Islet of Langerhans (tissue), 1 donor: ENCODE measurements around the gene SAGE1.
"Not testable (repeated sequence)": the region's sequence is repeated elsewhere in the genome, so short reads cannot be mapped to it uniquely, and the experiment has no call there.

ENCODE experiments used
- FAIRE-seq: peaks from one replicate; lab custom pipeline; 2011; peaks lifted over from hg19 to GRCh38; lab: Jason Lieb, UNC

SAGE1 gene

GRCh38 chrX:135893294-135893817 is at the start of gene SAGE1, which contains the start of gene CT45A10:
Gene SAGE1 (plus strand): TSS chrX:135893716. CDS start chrX:135896243, 2,527 bp downstream.
Gene CT45A10 (minus strand): TSS chrX:135893444. CDS start chrX:135885344, 8,100 bp downstream.
- no peak for FAIRE-seq

GRCh38 chrX:135854438-135854837 is 39.1 kb upstream of the SAGE1 start, which contains the start of gene CT45A8:
Gene CT45A8 (minus strand): TSS chrX:135854538. CDS start chrX:135850783, 3,755 bp downstream.
- not testable (repeated sequence) for FAIRE-seq

DNA sequence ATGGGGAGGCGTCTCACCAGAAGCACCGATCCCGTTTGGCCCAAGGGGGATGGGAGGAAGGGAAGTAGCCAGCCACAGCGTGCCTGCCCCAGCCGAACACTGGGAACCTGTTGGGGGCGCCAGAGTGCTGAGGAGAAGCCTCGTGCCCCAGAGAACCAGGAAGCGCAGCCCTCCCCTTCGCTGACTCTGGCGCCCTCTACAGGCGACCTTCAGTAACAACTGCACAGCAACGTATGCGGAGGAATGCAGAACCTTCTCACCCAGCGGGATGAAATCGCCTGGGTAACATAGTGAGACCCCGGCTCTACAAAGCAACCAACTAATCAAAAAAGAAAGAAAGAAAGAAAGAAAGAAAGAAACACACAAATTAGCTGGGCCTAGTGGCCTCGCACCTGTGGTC is 21.8 kb upstream of the SAGE1 start, which contains the start of gene CT45A9:
CT45A9 (minus strand) TSS at position 101 of the 400 bp plus-strand sequence. CDS start 3,751 bp downstream, outside the sequence.
- not testable (repeated sequence) for FAIRE-seq

DNA sequence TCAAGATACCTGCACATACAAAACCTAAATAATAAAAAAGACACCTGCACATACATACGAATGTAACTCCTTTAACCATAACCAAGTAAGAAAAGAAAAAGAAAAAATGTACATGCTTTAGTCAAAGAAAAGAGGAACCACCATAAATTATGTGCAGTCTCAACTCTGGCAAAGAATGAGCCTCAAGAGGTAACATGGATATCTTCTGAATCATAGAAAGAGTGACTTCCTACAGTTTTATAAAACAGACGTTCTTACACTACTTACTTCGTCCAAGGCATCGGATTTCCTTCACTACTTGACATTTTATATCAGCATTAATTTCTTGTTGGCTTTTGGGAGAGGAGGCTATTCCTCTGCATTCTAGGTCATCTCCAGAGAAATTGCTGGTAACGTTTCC is 10.8 kb upstream of the SAGE1 start:
- FAIRE-seq: not testable (repeated sequence)

DNA sequence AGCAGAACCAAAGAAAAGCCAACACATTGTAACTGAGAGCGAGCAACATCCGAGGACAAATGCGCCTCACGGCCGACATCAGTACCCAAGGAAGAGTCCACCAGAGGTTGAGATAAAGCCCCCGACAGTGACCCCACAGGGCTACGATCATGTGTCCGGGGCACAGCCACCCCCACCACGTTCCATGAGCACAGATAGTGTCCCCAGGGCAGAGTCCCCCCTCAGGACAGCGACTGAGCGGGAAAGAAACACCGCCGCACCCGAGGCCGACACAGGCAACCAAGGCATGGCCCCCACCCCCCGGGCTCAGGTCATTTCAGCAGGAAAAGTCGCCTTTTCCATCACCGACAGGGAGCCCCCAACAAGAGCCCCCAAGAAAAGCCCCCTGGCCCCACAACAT is 5.3 kb upstream of the SAGE1 start:
- not testable (repeated sequence) for FAIRE-seq

DNA sequence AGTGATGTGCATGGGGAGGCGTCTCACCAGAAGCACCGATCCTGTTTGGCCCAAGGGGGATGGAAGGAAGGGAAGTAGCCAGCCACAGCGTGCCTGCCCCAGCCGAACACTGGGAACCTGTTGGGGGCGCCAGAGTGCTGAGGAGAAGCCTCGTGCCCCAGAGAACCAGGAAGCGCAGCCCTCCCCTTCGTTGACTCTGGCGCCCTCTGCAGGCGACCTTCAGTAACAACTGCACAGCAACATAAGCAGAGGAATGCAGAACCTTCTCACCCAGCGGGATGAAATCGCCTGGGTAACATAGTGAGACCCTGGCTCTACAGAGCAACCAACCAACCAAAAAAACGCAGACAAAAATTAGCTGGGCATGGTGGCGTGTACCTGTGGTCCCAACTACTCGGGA is 4.5 kb upstream of the SAGE1 start:
- not testable (repeated sequence) for FAIRE-seq

DNA sequence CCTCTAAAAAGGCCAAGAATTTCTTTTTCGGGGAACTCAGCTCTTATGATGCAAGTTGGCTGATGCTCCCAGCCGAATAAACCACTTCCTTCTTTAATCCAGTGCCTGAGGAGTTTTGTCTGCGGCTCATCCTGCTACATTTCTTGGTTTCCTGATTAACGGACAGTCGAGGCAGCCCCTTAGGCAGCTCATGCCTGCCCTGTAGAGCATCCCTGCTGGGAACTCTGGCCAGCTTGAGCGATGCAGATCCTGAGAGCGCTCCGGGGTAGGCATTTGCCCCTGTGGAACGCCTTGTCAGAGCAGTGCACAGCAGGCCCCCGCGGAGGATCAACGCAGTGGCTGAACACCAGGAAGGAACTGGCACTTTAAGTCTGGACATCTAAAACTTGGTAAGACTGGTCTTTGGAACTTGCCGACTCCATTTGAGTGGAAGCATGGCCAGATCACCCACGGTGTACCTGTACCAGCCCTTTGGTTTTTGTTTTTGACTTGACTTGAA is 3.4 kb upstream of the SAGE1 start:
- no peak for FAIRE-seq

GRCh38 chrX:135892781-135893180 is 735 bp upstream of the SAGE1 start:
- no peak for FAIRE-seq

DNA sequence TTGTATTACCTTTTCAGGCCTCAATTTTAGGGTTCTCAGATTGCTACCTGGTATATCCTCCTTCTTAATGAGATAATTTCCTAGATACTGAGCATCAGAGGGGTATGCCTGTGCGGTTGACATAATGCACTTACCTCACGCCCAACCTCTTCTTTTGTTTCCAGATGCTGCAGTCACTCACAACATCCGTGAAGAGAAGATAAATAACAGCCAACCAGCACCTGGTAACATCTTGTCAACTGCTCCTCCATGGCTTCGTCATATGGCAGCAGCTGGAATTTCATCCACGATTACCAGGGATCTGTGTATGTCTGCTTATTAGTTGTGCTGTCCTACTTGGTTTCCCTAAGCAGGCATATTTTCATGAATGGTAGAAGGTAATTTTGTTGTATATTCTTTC is 16.7 kb downstream of the SAGE1 start:
- no peak for FAIRE-seq

- FAIRE-seq: no peak
Measured at GRCh38 chrX:135914404-135914803, 20.9 kb downstream of the SAGE1 start.

GRCh38 chrX:135920516-135920915 is 27.0 kb downstream of the SAGE1 start:
- FAIRE-seq: not testable (repeated sequence)

GRCh38 chrX:135923353-135923752 is 29.8 kb downstream of the SAGE1 start:
- FAIRE-seq: no peak

- FAIRE-seq: no peak
Measured at GRCh38 chrX:135927897-135928296, 34.4 kb downstream of the SAGE1 start.

DNA sequence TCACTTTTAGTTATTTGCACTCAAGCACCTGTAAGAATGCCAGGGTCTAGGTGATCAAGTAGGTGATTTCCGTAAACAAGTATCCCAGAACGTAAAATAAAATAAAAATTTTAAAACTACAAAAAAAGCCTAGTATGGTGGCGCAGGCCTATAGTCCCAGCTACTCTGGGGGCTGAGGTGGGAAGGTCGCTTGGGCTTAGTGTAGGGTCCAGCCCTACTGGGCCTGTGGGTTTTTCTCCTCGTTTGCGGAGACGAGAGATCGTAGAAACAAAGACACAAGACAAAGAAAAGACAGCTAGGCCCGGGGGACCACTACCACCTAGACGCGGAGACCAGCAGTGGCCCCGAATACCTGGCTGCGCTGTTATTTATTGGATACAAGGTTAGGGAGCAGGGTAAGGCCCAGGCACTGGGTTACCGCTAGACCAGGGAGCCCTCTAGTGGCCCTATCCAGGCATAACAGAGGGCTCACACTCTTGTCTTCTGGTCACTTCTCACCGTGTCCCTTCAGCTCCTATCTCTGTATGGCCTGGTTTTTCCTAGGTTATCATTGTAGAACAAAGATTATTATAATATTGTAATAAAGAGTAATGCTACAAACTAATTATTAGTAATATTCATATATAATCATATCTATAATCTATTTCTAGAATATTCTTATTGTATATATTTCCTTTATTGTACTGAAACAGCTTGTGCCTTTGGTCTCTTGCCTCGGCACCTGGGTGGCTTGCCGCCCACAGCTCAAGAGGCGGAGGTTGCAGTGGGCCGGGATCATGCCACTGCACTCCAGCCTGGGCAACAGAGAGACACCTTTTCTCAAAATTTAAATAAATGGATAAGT is 38.4 kb downstream of the SAGE1 start:
- FAIRE-seq: no peak

DNA sequence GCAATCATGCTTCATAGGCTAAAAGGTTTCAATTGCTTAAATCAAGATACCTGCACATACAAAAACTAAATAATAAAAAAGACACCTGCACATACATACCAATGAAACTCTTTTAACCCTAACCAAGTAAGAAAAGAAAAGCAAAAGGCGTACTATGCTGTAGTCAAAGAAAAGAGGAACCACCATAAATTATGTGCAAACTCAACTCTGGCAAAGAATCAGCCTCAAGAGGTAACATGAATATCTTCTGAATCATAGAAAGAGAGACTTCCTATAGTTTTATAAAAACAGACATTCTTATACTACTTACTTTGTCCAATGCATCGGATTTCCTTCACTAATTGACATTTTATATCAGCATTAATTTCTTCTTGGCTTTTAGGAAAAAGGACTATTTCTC is 51.0 kb downstream of the SAGE1 start:
- peak; percentile 13 for FAIRE-seq

DNA sequence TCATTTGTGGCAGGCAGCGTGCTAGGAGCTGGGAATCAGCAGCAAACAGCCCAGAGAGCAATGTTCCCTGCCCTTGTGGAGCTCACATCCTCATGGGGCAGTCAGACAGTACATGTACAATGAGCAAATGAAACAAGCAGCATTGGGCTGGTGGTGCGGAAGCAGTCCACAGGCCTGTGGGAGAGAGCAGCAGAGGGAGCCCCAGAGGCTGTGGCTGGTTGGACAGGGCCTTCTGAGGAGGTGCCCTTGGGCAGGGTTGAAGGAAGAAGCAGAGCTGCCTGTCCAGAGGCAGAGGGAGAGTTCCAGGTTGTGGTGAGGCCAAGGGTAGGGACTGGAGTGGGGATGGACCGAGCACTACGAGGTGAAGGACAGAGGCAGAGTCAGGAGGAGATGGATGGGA is 57.8 kb downstream of the SAGE1 start:
- FAIRE-seq: no peak
